Parathyroid adenoma (tissue), 2 donors: ENCODE measurements around the gene DSG1.
A peak's percentile ranks its signal among the peaks of the same experiment; 100 is the strongest.
"Not testable (repeated sequence)": the region's sequence is repeated elsewhere in the genome, so short reads cannot be mapped to it uniquely, and the experiment has no call there.

ENCODE experiments used
- H2AFZ ChIP-seq: fragments of 300-600 bp; sonication (generic); one replicate; pipeline ENCODE4 v1.7.0; 2017; ENCODE audit warnings: antibody characterized with exemption, mild to moderate bottlenecking
- H3K27ac ChIP-seq: fragments of 300-600 bp; sonication (generic); one replicate; pipeline ENCODE4 v1.7.0; 2017
- H3K27me3 ChIP-seq: fragments of 300-600 bp; sonication (generic); one replicate; pipeline ENCODE4 v1.7.0; 2017; ENCODE audit warnings: low read length; ENCODE audit not compliant: control insufficient read depth, insufficient read depth
- H3K36me3 ChIP-seq: fragments of 300-600 bp; sonication (generic); one replicate; pipeline ENCODE4 v1.7.0; 2017; ENCODE audit warnings: low read length; ENCODE audit not compliant: control insufficient read depth, insufficient read depth
- H3K4me1 ChIP-seq: fragments of 300-600 bp; sonication (generic); one replicate; pipeline ENCODE4 v1.7.0; 2017; ENCODE audit warnings: control low read depth
- H3K4me2 ChIP-seq: fragments of 300-600 bp; sonication (generic); one replicate; pipeline ENCODE4 v1.7.0; 2017; ENCODE audit warnings: low read length
- H3K4me3 ChIP-seq: fragments of 300-600 bp; sonication (generic); one replicate; pipeline ENCODE4 v1.7.0; 2017; ENCODE audit warnings: low read depth, low read length
- H3K79me2 ChIP-seq: fragments of 300-600 bp; sonication (generic); one replicate; pipeline ENCODE4 v1.7.0; 2017; ENCODE audit warnings: control low read depth
- H3K9ac ChIP-seq: fragments of 300-600 bp; sonication (generic); one replicate; pipeline ENCODE4 v1.7.0; 2017; ENCODE audit warnings: mild to moderate bottlenecking
- H3K9me3 ChIP-seq: fragments of 300-600 bp; sonication (generic); one replicate; pipeline ENCODE4 v1.7.0; 2017; ENCODE audit warnings: low read length; ENCODE audit not compliant: control insufficient read depth
- CTCF ChIP-seq: fragments of 300-600 bp; sonication (generic); IDR thresholded peaks from one replicate; pipeline ENCODE4 v1.7.0; 2017; ENCODE audit warnings: antibody characterized with exemption, mild to moderate bottlenecking
- donor health status: primary hyperparathyroidism.

The DSG1 gene

GRCh38 chr18:31274931-31275330 lies 43.0 kb upstream of the DSG1 start:
- no peak for TF ChIP-seq CTCF
- Histone ChIP-seq H3K4me2 (peak overlapping the region; percentile 42), H3K27me3 (no peaks in the 10 kb centered on the region), H3K4me3 (peak overlapping the region; percentile 11), H3K9me3 (no peaks in the 10 kb centered on the region), H3K4me1 (peaks cover 27% of the 10 kb centered on the region), H2AFZ (peak overlapping the region; percentile 30), H3K36me3 (no peaks in the 10 kb centered on the region), H3K9ac (no peak overlapping the region), H3K79me2 (no peaks in the 10 kb centered on the region), H3K27ac (peak overlapping the region; percentile 70)

GRCh38 chr18:31275722-31276463 lies 42.1 kb upstream of the DSG1 start:
- Histone ChIP-seq H2AFZ (peak overlapping the region; percentile 61), H3K36me3 (no peaks in the 10 kb centered on the region), H3K27ac (peak overlapping the region; percentile 70), H3K9ac (no peak overlapping the region), H3K4me2 (peak overlapping the region; percentile 42), H3K9me3 (no peaks in the 10 kb centered on the region), H3K79me2 (no peaks in the 10 kb centered on the region), H3K27me3 (no peaks in the 10 kb centered on the region), H3K4me1 (peaks cover 27% of the 10 kb centered on the region), H3K4me3 (no peak overlapping the region)
- no peak for TF ChIP-seq CTCF

- Histone ChIP-seq H3K27me3 (no peaks in the 10 kb centered on the region), H3K4me1 (peaks cover 27% of the 10 kb centered on the region), H3K9ac (no peak overlapping the region), H3K79me2 (no peaks in the 10 kb centered on the region), H3K4me2 (no peak overlapping the region), H3K36me3 (no peaks in the 10 kb centered on the region), H3K4me3 (no peak overlapping the region), H3K27ac (peak overlapping the region; percentile 25), H2AFZ (peak overlapping the region; percentile 57), H3K9me3 (no peaks in the 10 kb centered on the region)
- TF ChIP-seq CTCF, result no peak
Observed at GRCh38 chr18:31278609-31279071, 39.3 kb upstream of the DSG1 start.

GRCh38 chr18:31280502-31280901 lies 37.5 kb upstream of the DSG1 start:
- Histone ChIP-seq H3K9ac (no peak overlapping the region), H3K36me3 (no peaks in the 10 kb centered on the region), H3K9me3 (no peaks in the 10 kb centered on the region), H3K27ac (no peak overlapping the region), H3K4me2 (no peak overlapping the region), H3K79me2 (no peaks in the 10 kb centered on the region), H3K27me3 (no peaks in the 10 kb centered on the region), H2AFZ (peak overlapping the region; percentile 7), H3K4me3 (no peak overlapping the region), H3K4me1 (peaks cover 15% of the 10 kb centered on the region)
- no peak for TF ChIP-seq CTCF

- Histone ChIP-seq H3K27me3 (no peaks in the 10 kb centered on the region), H3K36me3 (no peaks in the 10 kb centered on the region), H3K79me2 (no peaks in the 10 kb centered on the region), H3K27ac (no peak overlapping the region), H2AFZ (no peak overlapping the region), H3K9ac (no peak overlapping the region), H3K4me1 (peaks cover 6% of the 10 kb centered on the region), H3K4me3 (no peak overlapping the region), H3K4me2 (no peak overlapping the region), H3K9me3 (no peaks in the 10 kb centered on the region)
- TF ChIP-seq CTCF, result no peak
Observed at GRCh38 chr18:31281437-31281836, 36.5 kb upstream of the DSG1 start.

- not testable (repeated sequence) for H3K27ac ChIP-seq
Observed at GRCh38 chr18:31289446-31289845, 28.5 kb upstream of the DSG1 start.

More at GRCh38 chr18:31289446-31289845, 28.5 kb upstream of the DSG1 start:
- not testable (repeated sequence) for H3K27me3 ChIP-seq, H3K4me2 ChIP-seq, H3K4me1 ChIP-seq, H3K36me3 ChIP-seq, H3K9ac ChIP-seq, H3K4me3 ChIP-seq, H3K79me2 ChIP-seq, H3K9me3 ChIP-seq, H2AFZ ChIP-seq
